ENCODE measurements around the gene FBXL13. TPM values are rescaled to one million over a fixed set of nuclear protein-coding genes. Genes with fewer than 3 reads are reported as not detected.
"Not testable (repeated sequence)": the region's sequence is repeated elsewhere in the genome, so short reads cannot be mapped to it uniquely, and the experiment has no call there.

The FBXL13 gene
- polyA plus RNA-seq, 12 donors: 0.46 to 1.3 (median 0.76) TPM; not detected in 2

DNA sequence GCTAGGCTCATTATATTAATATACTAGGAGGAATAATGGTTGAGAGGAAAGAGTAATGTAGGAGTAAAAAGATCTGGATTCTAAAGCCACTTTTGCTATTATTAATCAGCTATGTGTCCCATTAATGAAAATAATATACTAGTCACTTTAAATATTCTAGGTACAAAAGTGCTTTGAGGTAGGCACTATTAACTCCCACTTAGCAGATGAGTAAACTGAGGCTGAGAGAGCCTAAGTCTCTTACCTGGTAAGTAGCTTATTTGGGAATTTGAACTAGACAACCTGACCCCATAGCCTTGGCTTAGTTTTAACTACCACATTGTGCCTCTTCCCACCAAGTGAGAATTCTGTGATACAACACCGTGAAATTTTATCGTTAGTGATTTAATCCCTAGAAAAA lies 6.3 kb upstream of the FBXL13 start:
- no peak for DNase-seq

DNA sequence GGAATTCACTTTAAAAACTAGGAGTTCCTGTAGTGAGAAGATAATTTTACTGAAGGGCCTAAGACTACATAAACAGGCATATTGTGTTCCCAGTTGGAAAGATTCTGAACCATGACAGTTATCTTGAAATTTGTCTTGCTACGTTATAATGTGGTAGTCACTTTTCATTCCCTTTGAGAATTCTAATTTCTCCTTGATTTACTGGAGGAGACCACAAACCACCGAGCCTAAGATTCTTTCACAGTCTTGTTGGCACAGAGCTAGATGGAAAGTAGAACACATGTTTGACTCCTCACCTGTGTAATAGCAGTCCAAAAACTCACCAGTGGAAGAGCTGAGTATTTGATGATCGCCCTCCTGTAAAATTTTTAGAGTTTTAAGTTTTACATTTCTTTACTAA lies 5.2 kb upstream of the FBXL13 start:
- DNase-seq: no peak

DNA sequence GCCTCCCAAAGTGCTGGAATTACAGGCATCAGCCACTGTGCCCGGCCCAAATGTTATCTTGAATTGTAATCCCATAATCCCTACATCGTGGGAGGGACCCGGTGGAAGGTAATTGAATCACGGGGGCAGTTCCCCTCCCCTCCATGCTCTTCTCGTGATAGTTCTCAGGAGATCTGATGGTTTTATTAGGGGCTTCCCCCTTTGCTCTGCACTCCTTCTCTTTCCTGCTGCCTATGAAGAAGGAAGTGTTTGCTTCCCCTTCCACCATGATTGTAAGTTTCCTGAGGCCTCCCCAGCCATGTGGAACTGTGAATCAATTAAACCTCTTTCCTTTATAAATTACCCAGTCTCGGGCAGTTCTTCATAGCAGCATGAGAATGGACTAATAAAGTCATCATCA lies 3.6 kb upstream of the FBXL13 start:
- not testable (repeated sequence) for DNase-seq

DNA sequence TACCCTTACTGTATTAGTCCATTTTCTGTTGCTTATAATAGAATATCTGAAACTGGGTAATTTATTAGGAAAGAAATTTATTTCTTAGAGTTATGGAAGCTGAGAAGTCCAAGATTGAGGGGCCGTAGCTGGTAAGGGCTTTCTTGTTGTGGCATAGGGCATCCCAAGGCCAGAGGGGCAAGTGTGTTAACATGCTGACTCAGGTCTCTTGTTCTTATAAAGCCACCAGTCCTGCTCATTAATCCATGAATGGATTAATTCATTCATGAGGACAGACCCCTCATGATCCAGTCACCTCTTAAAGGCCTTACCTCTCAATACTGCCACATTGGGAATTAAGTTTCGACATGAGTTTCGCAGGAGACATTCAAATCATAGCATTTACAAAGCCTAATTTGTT lies 2.7 kb upstream of the FBXL13 start:
- no peak for DNase-seq

DNA sequence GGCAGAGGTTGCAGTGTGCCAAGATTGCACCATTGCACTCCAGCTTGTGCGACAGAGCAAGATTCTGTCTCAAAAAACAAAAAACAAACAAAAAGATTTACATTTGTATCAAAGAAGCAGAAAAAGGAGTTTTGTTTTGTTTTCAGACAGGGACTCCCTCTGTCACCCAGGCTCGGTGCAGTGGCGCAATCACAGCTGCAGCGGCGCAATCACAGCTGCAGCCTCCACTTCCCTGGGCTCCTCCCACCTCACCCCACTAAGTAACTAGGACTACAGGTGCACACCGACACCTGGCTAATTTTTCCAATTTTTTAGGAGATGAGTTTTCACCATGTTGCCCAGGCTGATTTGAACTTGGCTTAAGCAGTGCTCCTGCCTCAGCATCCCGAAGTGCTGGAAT lies 2.2 kb upstream of the FBXL13 start:
- no peak for DNase-seq

DNA sequence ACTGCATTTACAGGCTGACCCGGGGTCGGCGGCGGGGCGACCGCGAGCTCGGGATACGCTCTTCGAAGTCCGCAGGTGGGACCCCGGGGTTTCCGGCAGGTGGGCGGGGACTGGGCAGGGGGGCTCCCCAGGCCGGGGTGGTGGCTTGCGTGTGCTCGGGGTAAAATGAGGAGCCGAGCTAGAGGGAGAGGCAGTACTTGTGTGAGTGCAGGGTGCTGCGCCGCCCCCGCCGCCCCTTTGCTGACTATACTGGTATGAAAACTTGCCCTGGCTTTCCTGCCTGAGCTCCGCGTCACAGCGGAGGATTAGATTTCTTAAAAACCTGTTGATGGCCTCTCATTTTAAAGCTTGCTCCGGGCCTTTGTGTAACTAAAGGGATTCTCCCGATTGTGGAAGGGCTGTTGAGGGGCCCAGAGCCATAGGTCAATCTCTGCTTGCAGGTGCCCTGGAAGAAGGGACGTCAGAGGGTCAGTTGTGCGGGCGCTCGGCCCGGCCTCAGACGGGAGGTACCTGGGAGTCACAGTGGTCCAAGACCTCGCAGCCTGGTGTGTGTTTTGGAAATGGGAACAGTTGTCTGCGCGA lies 832 bp upstream of the FBXL13 start:
- DNase-seq: peak; percentile 57

DNA sequence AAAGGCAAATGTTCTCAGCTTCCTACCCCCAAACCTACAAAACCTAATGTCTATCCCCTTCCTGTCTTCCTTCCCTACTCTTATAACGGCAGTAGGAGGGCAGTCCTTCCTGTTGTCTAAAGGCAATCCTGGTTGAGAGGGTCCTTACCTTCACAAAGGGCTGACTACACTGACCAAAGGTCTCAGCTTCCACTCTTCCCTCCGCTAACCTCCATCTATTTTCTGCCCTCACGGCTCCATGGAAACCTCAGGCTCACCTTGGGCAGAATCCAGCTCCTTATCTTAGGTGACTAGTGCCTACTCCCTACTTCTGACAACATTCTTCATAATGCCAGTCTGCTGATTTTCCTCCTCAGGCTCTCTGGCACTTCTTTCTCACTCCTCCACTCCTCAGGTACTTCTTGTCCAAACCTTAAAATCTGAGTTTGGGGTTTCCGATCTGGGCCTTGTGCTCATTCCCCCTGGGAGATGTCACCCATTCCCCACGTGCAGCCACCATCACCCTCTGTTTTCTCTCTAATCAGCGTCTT lies 542 bp downstream of the FBXL13 start:
- no peak for DNase-seq

DNA sequence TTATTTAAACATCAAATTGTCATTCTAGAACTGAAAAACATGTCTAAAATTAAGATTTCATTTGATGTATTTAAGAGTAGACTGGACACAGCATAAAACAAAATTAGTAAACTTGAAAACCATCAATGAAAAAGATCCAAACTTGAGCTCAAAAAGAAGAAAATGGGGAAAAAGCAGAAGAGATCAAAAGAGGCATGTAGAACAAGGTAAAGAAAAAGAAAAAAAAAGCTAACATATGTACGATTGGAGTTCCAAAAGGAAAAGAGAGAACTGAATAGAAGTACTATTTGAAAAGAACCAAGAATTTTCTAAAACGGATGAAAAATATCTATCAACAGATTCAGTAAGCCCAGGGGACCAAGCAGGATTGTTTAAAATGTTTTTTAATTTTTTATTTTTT lies 3.6 kb downstream of the FBXL13 start:
- no peak for DNase-seq

DNA sequence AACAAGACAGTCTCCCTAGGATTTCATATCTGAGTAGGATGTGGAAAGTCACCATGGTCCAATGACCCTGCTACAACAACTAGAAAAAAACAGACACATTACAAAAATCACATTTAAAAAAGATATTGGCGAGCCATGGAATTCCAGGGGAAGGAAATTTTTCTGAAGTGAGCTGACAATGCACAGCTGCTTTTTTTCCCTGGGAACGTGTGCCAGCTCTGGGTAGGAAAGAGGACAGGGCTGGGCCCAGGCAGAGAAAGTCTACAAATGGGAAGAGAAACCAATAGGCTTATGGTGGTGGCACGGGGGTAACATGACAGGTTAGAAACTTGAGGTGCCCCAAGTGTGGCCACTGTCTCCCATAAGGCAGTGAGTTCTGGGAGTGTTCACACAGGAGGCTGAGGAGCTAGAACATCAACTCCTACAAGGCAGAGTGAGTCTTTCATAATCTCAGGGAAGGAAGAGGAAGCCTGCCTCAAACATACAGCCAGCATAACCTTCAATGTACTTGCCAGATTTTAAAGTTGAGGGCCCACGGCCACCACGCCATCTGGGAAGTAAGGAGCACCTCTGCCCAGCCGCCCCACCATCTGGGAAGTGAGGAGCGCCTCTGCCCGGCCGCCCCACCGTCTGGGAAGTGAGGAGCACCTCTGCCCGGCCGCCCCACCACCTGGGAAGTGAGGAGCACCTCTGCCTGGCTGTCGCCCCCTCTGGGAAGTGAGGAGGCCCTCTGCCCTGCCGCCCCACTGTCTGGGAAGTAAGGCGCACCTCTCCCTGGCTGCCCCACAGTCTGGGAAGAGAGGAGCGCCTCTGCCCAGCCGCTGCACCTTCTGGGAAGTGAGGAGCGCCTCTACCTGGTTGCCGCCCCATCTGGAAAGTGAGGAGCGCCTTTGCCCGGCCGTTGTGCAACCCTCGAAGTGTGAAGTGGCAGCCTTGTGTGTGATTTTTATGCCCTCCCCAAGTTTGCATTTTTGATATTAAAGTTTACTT lies 5.9 kb downstream of the FBXL13 start:
- DNase-seq: no peak

DNA sequence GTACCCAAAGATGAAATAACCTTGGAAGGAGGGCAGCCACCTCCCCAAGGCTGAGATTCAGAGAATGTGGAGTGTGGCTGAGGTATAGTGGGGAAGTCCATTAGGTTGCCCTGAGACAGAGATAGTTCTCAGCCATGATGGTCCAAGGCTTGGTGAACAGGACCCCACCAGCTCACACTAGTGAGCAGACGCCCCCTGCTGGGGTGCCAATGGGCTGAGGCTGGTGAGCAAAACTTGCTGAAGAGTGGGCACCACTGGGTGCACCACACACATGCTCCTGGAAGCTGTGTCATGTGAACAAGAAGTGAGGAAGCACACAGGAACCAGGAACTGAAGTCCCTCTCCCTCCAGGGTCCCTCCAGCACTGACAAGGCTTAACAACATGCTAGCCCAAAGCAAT lies 8.9 kb downstream of the FBXL13 start:
- no peak for DNase-seq

DNA sequence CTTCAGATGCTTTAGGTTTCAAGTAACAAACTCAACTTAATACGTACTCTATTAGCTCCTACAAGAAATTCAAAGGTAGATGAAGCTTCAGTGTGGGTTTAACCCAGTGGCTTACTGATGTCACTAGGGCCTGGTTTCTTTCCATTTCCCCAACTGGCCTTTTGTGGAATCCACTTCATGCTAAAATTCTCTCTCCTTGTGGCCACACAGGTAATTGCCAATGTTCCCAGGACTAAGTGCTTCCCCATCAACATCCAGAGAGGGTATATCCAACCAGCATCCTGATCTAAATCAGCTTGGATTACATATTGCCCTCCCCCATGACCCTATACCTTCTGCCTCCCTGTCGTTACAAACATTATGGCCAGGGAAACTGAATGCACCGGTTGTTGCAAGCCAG lies 10.7 kb downstream of the FBXL13 start:
- no peak for DNase-seq

DNA sequence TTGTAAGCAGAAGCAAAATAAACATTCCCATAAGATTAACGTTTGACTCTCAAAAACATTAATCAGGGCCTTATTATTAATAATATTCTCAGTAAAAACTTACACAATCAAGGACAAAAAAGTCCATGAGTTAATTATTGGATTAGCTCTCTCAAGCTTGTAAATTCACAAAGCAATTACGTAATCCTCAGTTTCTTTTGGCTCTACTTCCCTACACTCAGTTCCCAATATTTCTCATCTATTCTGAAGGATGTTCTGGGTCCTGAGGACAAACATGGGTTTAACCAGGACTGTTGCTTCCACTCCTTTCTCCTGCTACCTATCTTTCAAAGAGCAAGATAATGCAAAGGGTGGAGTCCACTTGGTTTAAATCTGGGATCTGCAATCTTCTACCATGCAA lies 15.1 kb downstream of the FBXL13 start:
- no peak for DNase-seq

DNA sequence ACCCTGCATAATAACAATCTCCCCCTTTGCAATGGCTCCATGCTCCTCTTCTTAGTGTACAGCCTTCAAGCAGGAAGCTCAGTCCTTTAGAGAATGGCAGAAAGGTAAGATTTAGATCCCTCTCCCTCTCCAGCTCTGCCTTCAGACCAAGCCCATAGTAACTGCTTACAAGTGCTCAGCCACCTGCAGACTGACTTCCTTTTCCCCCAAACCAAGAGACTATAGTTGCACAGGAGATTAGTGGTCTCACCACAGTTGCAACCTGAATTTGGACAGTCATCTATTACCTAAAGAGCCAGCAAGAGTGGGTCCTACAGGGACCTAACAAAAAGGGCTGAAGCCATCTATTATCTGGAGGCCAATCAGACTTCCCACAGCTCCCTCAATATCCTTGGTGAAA lies 16.5 kb downstream of the FBXL13 start:
- no peak for DNase-seq

DNA sequence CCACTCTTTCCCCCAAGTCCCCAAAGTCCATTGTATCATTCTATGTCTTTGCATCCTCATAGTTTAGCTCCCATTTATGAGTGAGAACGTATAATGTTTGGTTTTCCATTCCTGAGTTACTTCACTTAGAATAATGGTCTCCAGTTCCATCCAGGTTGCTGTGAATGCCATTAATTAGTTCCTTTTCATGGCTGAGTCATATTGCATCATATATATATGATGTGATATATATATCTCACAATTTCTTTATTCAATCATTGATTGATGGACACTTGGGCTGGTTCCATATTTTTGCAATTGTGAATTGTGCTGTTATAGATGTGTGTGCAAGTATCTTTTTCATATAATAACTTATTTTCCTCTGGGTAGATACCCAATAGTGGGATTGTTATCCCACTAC lies 18.6 kb downstream of the FBXL13 start:
- not testable (repeated sequence) for DNase-seq

DNA sequence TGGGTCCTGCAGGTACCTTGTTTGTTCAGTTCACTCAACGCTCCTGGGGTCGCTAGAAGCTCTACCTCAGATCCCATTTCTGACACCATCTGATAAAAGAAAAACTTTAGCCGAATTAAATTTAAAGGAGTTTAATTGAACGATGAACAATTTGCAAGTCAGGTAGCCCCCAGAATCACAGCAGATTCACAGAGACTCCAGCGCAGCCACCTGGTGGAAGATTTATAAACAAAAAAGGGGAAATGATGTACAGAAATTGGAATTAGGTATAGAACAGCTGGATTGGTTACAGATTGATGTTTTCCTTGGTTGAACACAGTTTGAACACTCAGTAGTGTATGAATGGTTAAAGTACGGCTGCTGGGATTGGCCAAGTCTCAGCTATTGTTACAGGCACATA lies 23.1 kb downstream of the FBXL13 start:
- DNase-seq: no peak

DNA sequence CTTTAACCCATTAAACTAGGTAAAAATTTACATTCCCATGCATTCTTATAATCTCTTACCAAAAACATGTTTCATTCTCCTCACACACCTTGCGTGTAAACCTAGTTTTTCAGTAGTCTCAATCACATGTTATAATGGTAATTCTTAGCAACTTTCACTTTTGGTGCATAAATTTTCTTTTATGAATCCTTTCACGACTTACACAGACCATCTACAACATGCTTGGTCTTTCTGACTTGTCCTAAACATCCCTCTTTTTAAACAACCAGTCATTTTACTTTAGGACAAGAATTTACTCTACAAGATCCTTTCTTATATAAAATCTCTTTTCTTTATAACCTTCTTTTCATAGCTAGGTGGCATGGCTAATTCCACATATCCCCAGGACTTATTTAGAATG lies 25.8 kb downstream of the FBXL13 start:
- no peak for DNase-seq

DNA sequence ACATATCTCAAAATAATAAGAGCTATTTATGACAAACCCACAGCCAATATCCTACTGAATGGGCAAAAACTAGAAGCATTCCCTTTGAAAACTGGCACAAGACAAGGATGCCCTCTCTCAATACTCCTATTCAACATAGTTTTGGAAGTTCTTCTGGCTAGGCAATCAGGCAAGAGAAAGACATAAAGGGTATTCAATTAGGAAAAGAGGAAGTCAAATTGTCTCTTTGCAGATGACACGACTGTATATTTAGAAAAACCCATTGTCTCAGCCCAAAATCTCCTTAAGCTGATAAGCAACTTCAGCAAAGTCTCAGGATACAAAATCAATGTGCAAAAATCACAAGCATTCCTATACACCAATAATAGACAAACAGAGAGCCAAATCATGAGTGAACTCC lies 32.8 kb downstream of the FBXL13 start:
- not testable (repeated sequence) for DNase-seq

DNA sequence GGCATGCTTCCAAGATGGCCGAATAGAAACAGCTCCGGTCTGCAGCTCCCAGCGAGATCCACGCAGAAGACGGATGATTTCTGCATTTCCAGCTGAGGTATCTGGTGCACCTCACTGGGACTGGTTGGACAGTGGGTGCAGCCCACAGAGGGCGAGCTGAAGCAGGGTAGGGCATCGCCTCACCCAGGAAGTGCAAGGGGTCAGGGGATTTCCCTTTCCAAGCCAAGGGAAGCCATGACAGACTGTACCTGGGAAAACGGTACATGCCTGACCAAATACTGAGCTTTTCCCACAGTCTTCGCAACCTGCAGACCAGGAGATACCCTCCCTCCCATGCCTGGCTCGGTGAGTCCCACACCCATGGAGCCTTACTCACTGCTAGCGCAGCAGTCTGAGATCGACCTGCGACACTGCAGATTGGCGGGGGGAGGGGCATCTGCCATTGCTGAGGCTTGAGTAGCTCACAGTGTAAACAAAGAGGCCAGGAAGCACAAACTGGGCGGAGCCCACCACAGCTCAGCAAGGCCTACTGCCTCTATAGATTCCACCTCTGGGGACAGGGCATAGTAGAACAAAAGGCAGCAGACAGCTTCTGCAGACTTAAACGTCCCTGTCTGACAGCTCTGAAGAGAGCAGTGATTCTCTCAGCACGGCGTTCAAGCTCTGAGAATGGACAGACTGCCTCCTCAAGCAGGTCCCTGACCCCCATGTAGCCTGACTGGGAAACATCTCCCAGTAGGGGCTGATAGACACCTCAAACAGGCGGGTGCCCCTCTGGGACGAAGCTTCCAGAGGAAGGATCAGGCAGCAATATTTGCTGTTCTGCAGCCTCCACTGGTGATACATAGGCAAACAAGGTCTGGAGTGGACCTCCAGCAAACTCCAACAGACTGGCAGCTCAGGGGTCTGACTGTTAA lies 36.5 kb downstream of the FBXL13 start:
- DNase-seq: not testable (repeated sequence)

DNA sequence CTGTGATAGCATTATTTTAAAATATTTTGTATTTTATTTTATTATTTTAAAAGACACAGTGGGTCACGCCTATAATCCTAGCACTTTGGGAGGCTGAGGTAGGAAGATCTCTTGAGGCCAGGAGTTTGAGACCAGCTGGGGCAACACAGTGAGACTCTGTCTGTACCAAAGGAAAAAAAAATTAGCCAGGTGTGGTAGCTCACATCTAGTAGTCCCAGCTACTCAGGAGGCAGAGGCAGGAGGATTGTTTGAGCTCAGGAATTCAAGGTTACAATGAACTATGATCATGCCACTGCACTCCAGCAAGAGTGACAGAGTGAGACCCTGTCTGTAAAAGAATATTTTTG lies 37.1 kb downstream of the FBXL13 start:
- DNase-seq: no peak

DNA sequence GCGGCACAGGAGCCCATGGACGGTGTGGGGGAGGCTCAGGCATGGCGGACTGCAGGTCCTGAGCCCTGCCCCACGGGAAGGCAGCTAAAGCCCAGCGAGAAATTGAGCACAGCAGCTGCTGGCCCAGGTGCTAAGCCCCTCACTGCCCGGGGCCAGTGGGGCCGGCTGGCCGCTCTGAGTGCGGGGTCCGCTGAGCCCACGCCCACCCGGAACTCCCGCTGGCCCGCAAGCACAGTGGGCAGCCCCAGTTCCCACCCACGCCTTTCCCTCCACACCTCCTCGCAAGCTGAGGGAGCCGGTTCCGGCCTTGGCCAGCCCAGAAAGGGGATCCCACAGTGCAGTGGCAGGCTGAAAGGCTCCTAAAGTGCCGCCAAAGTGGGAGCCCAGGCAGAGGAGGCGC lies 40.3 kb downstream of the FBXL13 start:
- DNase-seq: not testable (repeated sequence)

DNA sequence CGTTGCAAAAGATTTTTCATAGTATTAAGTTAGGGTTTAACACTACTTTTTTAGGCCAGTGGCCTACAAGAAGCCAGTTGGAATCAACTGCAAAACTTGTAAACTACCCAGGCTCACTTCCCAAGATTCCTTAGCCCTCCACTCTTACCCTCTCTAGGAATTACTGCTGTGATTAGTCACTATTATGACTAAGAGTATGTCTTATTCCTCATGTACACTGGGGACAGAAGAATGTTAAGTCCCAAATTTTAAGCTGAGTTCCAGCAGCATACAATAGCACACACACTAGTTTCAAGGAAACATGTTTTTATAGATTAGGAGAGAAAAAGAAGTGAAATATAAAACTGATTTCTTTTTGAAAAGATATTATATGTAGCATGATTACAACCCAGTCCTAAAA lies 42.8 kb downstream of the FBXL13 start:
- DNase-seq: no peak

DNA sequence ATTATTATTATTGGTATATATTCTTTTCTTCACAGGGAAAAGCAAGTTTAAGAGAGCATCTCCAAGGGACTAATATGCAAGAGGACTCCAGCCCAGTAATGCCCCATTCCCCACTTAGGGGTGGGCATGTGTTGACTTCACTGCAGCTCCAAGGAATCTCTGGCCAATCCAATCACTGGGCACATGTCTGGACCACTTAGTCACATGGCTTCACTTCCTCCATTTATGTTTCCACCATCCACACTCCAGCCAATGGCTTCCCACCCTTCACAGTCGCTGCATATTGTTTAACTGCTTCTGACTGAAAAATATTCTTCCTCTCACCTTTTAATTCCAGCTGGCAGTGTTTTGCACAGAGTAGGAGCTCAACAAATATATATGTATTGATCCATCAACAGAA lies 43.6 kb downstream of the FBXL13 start:
- DNase-seq: no peak
